GM21447 (cell line): ENCODE results near the gene KCNQ2.
"Not testable (repeated sequence)": the region's sequence is repeated elsewhere in the genome, so short reads cannot be mapped to it uniquely, and the experiment has no call there.

Experiments used
- ATAC-seq: cut with Tn5 transposase; IDR thresholded peaks from one replicate; pipeline ENCODE4 v1.9.1; 2021; ENCODE audit not compliant: unreplicated experiment

KCNQ2 gene

DNA sequence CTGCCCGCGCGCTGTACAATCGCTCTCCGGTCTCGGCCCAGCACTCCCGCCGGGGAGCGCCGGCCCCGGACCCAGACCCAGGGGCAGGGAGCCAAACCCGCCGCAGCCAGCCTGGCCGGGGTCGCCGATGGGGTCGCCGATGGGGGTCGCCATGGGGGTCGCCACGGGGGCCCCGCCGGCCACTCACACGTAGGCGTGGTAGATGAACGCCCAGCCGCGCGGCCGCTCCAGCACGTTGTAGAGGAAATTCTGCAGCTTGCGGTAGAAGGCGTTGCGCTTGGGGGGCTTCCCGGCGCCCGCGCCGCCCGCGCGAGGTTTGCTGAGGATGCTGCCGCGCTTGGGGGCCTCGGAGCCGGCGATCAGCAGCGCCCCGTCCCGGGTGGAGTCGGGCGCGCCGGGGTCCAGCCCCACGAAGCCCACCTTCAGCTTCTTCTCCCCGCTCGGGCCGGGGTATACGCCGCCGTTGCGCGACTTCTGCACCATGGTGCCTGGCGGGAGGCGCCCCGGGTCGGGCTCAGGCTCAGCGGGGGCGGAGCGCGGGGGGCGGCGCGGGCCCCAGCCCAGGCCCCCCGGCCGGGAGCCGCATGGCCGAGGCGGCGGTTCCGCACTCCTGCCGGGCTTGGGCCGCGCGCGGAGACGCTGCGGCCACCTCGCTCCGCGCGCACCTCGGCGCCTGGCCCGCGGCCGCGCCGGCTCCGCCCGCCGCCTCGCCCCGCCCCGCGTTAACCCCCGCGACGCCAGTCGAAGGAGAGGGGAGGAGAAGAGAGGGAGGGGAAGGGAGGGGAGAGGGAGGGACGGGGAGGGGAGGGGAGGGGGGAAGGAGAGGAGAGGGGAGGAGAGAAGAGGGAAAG, at the start of gene KCNQ2:
Gene KCNQ2 (minus strand): TSS at position 675 of the 851 bp plus-strand sequence. CDS start 192 bp downstream, at position 483.
- ATAC-seq, result no peak

DNA sequence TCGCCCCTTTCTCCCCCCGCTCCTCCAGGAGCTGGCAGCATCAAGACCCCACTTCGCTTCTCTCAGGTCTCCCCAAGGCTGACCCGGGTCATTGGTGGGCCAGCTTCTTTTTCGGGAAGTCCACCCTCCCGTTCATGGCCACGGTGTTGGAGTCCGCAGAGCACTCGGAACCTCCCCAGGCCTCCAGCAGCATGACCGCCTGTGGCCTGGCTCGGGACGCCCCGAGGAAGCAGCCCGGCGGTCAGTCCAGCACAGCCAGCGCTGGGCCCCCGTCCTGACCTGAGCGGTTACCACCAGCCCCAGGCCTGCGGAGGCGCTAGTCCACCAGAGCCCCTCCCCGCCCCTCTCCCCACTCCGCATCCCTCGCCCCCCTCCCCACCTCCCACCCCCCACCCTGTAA, 49.1 kb upstream of the KCNQ2 start:
- ATAC-seq, result no peak

DNA sequence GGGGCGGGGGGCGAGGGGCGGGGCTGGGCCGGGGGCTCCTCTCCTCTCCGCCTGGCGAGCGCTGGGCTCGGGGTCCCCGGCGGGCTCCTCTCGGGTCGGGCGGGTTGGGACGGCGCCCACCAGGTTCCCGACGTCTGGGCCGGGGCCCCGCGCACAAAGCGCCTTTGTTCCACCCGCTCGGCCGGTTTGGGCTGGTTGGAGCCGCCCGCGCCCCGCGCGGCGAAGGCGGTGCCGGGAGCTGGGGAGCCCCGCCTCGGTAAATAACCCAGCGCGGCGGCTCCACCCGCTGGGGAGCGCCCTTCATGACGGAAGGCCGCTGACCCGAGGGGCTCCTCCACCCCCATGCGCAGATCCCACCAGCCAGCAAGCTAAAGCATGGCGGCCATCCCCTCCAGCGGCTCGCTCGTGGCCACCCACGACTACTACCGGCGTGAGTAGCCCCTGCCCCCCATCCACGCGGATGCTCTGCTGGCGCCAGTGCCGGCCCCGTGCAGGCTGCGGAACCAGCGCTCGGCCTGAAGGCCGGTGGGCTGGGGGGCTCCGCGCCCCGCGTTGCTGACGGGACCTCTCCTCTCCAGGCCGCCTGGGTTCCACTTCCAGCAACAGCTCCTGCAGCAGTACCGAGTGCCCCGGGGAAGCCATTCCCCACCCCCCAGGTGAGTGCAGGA, 48.6 kb upstream of the KCNQ2 start:
- peak; percentile 38 for ATAC-seq

DNA sequence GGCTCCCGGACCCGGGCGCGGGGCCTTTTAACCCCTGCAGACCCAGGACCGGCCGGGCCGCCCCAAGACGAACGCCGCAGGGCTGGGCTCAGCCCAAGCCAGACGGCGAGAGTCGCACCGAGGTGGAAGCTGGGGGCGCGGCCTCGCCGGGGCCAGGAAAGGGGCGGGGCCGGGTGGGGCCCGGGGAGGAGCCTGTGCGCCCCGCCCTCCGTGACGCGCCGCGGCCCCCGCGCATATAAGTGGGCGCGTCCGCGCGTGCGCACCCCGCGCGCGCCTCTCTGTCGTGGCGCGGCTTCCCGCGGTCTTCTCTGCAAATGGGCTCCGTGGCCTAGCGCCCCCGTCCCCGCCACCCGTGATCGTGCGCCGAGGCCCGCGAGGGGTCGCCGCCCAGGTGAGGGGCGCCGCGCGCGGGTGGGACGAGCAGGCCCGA, 48.1 kb upstream of the KCNQ2 start, which contains the start of gene PPDPF:
Gene PPDPF (plus strand): TSS at position 262 of the 430 bp plus-strand sequence. CDS start 544 bp downstream, outside the sequence.
- peak; percentile 66 for ATAC-seq

DNA sequence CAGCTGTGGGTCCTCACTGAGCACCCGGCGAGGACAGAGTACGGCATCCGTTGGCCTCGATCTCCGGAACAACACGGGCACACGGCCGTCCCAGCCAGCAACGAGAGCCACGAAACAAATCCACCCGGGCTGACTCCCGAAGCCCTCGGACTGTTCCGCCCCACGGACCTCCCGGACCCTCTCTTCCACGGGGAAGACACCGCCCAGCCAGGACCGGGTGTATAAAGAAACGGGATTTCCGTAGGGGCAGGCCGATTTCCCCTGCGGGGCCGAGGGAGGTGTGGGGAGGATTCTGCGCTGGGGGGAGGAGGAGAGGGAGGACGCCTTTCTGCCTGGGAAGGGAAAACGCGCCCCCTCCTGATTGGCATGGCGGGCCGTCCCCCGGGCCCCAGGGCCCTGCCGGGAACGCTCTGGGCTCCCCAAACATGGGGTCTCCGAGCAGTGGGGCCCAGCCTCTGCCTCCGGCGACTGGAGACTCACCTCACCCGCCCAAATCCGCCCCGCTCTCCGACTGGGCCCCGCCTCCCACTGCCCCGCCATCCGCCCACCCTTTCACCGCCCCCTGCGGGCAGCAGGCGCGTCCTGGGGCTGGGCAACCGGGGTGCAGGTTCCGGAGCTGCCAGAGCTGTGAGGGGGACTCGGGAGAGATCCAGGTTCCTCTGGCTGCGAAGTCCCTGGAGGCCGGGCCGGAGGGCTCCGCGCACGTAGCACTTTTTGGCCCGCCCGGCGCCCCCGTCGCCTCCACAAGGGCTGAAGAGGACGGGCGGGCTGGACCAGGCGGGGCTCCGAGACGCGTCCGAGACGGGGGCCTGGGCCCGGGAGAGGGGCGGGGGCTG, 47.4 kb upstream of the KCNQ2 start:
- ATAC-seq, result peak; percentile 53

DNA sequence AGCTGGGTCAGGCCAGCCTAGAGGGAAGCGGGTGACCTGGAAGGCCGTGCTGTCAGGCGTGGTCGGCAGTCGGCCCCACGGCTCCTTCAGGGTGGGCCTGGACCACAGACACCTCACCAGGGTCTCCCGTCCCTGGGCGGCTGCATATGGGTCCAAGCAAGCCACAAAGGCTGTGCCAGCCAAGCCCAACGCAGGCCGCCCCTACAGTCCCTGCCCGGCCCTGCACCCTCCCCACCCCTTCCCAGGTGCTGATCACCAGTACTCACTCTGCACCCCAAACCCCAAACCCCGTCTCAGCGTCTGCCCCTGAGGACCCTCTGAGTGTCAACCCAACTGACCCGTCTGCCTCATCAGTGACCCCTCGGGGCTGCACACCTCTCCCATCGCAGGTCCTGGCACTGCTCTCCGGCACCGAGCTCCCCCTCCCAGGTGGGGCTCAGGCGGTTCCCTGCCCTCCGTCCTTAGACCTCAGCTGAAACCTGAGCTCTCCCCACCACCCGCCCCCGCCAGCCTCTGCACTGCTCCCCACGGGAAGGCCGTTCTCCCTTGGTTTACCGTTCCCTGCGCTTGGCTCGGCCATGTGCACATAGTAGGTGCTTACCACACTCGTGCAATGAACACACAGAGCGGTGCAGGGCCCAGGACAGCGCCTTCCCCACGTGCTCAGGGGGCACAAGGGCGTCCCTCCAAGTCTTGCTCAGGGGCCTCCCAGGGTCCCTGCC, 46.7 kb upstream of the KCNQ2 start:
- no peak for ATAC-seq

DNA sequence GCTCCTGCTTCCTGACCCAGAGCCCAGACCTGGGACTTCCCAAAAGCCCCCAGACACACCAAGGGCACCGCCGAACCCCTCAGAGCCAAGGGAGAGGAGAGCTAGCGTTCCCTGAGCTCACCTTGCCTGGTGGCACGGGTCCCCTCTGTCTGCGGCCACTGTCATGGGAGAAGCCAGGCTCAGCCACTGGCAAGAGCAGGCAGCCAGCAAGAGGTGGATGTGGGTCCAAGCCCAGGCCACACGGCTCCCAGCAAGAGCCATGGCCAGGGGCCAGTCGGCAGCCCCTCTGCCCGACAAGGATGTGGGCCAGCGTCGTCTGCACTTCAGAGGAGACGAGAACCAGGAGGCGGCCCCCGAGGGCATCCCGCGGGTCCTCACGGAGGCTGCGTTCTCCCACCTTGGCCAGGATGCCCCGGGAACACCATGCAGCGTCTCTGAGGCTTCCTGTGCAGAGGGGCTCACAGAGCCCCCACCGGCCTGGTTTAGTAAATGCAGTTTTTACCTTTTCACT, 46.0 kb upstream of the KCNQ2 start:
- no peak for ATAC-seq

DNA sequence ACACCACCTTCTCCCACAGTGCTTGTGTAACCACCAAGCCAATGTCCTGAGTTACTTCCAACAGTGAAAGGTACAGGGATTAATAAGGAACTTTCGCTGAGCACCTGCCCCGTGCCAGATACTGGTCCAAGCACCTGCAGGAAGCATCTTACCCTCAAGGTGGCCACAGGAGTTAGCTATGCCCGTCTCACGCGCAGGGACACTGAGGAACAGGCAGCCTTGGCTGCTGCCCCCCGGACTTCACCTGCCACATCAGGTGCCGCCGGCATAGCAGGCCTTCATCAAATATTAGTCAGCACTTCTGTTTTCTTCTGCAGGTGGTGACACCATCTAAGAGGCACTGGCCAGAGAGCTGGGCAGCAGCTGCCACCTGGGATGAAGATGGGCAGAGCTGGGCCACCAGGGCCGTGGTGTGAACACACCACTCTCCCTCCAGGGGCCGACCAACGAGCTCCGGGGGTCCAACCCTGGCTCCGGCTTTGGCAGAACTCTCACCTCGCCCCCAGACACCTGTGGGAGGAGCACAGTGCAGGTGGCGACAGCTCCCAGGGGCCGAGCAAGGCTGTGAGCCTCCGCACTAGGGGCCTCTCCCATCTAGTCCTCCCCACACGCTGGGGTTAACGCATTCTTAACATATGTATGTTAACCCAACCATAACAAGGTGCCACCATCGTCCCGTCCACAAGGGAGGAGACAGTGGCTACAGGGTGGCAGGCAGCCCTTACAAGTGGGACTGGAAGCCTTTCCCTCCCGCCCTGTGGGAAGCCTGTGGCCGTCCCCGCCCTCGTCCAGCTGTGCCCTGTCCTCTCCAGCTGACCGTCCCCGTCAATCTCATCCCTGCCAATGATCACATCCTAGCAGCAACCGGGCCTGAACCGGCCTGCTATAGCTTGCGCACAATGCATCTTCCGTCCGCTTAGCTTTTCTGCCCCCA, 45.2 kb upstream of the KCNQ2 start:
- no peak for ATAC-seq

DNA sequence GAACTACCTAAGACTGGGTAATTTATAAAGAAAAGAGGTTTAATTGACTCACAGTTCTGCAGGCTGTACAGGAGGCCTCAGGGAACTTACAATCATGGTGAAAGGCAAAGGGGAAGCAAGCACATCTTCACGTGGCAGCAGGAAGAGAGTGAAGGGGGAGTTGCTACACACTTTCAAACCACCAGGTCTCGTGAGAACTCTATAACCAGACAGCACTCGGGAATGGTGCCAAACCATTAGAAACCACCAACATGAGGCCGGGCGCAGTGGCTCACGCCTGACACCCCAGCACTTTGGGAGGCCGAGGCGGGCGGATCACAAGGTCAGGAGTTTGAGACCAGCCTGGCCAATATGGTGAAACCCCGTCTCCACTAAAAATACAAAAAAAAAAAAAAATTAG, 42.1 kb upstream of the KCNQ2 start:
- ATAC-seq, result not testable (repeated sequence)

DNA sequence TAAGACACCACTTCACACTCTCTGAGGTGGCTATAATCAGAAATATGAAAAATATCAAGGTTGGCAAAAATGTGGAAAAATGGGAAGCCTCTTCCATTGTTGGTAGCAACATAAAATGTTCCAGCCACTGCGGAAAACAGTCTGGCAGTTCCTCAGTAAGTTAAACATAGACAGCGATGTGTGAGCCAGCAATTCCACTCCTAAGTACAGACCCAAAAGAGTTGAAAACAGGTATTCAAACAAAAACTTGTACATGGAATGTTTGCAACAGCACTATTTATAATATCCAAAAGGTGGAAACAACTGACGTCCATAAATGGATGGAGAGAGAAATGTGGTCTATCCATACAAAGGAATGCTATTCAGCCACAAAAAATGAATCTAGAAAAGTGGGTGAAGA, 40.8 kb upstream of the KCNQ2 start:
- no peak for ATAC-seq

DNA sequence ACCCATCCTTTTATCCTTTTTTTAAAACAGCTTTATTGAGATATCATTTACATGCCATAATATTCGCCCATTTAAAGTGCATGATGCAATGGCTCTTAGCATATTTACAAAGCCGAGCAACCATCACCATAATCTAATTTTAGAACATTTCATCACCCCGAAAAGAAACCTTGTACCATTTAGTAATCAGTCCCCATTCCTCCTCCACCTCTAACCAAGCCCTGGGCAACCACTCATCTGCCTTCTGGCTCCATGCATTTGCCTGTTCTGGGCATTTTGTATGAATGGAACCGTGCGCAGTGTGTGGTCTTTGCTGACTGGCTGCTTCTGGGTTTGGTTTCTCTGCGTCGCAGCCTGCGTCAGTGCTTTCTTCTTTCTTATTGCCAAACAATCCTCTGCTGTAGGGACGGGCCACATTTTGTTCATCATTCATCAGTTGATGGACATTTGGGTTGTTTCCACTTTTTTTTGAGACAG, 36.7 kb upstream of the KCNQ2 start:
- no peak for ATAC-seq

DNA sequence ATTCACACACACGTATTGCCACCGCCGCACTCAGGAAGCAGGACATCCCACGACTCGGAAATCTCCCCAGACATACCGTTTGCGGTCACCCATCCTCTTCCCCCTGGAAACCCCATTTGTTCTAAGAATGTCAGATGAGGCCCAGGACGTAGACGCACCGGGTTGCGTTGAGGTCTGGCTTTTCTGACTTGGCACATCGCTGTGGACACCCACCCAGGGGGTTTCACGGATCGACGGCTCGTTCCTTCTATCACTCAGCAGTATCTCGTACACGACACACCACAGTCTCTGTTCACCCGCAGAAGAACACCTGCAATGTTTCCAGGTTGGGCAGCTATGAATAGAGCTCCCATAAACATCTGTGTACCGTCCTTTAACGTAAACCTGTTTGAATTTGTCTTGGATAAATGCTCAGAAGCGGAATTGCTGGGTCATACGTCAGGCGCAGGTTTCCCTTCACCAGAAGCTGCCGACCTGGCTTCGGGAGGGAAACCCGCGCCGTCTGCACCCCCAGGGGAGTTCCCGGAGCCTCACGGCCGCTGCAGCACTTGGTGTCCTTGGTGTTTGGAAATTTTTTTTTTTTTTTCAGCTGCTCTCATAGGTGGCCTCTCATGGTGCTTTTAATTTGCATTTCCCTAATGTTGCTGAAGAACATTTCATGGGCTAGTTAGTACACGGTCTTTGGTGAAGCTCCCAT, 35.8 kb upstream of the KCNQ2 start:
- ATAC-seq, result no peak

DNA sequence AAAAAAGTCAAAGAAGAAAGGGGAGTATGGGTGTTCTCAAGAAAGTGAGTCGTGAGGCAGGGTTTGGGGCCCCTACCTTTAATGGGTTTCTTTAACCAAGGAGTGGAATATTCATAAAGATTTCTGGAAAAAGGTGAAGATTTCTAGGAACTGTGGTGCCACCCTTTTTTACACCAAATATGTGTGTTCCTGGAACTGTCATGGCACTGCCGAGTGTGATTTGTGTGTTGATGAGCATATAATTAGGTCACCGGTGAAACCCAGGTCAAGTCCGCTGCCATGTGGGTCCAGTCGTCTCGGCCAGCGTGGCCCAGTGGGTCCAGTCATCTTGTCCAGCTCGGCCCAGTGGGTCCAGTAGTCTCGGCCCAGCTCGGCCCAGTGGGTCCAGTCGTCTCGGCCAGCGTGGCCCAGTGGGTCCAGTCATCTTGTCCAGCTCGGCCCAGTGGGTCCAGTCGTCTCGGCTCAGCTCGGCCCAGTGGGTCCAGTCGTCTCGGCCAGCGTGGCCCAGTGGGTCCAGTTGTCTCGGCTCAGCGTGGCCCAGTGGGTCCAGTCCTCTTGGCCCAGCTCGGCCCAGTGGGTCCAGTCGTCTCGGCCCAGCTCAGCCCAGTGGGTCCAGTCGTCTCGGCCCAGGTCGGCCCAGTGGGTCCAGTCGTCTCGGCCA, 34.8 kb upstream of the KCNQ2 start:
- no peak for ATAC-seq

DNA sequence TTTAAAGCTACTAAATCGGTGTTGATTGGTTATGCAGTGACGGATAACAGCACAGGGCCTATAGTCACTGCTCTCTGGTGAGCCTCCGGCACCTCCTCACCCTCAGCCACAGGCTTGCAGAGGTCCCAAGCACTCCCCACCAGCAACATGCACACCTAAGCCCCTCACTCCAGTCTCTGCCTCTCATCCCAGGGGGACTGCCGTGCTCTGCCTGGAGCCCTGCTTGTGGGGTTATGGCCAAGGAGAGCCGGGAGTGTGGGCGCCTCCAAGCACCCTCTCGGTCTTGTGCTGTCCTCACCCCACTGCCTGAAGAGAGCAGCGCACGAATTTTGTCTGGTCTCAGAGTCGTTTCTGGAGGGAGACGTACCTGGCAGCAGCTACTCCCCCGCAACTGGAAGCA, 33.3 kb upstream of the KCNQ2 start:
- no peak for ATAC-seq

DNA sequence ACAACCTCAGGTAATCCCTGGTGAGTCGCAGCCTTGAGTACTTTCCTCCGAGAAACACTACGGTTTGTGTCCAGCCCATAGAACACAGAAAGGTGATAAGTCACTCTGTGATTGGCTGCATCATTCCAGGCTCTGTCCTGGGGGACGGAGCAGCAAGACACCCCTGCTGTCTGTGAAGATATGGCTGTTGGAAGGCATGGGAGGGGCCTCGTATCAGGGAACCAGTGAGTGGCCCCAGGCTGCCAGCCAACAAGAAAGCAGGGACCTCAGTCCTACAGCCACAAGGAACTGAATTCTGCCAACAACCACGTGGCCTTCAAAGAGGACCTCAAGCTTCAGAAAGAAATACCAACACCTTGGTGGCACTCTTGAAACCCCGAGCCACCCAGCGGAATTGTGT, 32.8 kb upstream of the KCNQ2 start:
- ATAC-seq, result no peak

DNA sequence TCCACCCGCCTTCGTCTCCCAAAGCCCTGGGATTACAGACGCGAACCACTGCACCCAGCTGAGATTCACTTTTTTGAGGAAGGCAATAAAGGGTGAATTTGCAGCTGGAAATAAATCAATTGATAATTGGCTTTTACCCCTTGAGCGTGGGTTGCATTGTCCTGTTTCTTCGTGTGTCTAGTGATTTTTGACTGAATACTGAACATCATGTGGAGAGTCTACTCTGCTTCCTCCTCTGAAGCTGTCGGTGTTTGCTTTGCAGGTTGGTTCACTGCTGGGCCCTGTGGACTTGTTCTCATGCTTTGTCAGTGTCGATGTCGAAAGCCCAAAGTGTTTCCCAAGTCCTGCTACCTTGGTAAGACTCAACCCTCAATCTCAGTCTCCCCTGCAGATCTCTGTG, 32.2 kb upstream of the KCNQ2 start:
- ATAC-seq, result no peak

DNA sequence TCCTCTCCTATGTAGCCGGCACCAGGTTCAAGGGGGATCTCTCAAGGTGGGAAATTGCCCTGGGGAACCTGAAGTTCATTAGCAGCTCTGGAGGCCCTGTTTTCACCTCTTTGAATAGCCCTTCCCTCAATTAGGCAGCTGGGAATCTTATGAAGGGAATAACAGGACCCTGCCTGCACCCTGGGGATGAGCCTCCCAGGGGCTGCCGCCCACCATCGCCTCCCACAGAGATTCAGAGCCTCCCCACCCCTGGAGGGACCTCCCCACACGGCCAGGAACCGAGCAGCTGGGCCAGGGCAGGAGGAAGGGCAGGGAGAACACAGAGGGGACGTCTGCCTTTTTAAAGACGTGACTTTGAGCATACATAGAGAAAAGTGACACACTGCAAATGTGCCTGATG, 31.1 kb upstream of the KCNQ2 start:
- no peak for ATAC-seq

DNA sequence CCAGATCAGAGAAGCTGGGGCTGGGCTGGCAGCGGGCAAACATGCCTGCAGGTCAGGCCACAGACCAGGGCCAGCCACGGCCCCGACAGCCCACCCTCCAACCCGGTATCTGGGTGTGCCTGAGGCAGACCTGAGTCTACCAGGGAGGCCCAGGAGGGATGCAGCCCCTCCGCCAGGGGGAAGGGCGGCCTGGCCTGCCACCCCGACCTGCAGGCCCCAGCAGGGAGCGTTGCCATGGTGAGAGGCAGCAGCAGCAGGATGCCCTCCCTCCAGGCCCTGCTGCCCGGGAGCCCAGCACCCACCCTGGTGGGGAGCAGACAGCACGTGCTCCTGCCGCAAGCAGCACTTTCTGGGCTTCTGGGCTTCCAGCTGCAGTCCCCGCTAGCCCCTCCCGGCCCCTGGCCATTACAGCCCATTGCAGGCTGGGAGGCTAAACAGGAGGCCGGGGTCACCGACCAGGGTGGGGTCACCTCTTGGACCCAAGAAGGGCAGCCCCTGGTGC, 30.3 kb upstream of the KCNQ2 start:
- ATAC-seq, result no peak
